ENCODE data around the gene NELFA. TPM values are rescaled to one million over a fixed set of nuclear protein-coding genes. Genes with fewer than 3 reads are reported as not detected.

Gene NELFA
- total and polyA plus RNA-seq, 7 experiments from 2014 or later = 29.2 to 50.1 (median 42.8) TPM

GRCh38 chr4:1993169-1993516, 15.6 kb downstream of the NELFA start:
- ATAC-seq (no peak), DNase-seq (no peak)
- H3K27ac Mint-ChIP-seq = no peak overlapping the region
- Histone ChIP-seq H3K4me1 (ENCODE audit: control insufficient read depth in 2 of 2, insufficient read depth in 2 of 2, low read length in 2 of 2) (no peaks in the 10 kb centered on the region), H3K4me3 (ENCODE audit: low read length) (no peak overlapping the region), H3K9me3 (ENCODE audit: control insufficient read depth in 2 of 3, low read length in 3 of 3) (peaks cover 0 to 15% (median 0%) of the 10 kb centered on the region in 3 experiments), H3K27me3 (ENCODE audit: control insufficient read depth in 2 of 2, insufficient read depth in 2 of 2, low read length in 2 of 2) (no peaks in the 10 kb centered on the region), H3K27ac (ENCODE audit: low read depth, low read length) (no peak overlapping the region), H3K36me3 (ENCODE audit: control insufficient read depth in 2 of 3, insufficient read depth in 3 of 3, low read length in 3 of 3) (peaks cover 0 to 60% (median 10%) of the 10 kb centered on the region in 3 experiments)
- CTCF ChIA-PET = no interaction called here
- H3K36me3 Mint-ChIP-seq = peaks cover 5 to 44% (median 32%) of the 10 kb centered on the region in 5 donors
- no peaks in the 10 kb centered on the region for H3K27me3 Mint-ChIP-seq
- intact Hi-C loops (cut with micrococcal nuclease) = no loop called here
- H3K4me3 Mint-ChIP-seq = no peak overlapping the region
- H3K9me3 Mint-ChIP-seq = peaks cover 4 to 28% (median 8%) of the 10 kb centered on the region in 11 donors
- POLR2A ChIA-PET = no interaction called here
- peaks cover 2 to 29% (median 19%) of the 10 kb centered on the region in 7 donors for H3K4me1 Mint-ChIP-seq

GRCh38 chr4:1992468-1993168, 16.2 kb downstream of the NELFA start:
- H3K36me3 ChIP-seq (ENCODE audit: control insufficient read depth in 2 of 3, insufficient read depth in 3 of 3, low read length in 3 of 3) = peaks cover 0 to 65% (median 10%) of the 10 kb centered on the region in 3 experiments
- peaks cover 2 to 25% (median 13%) of the 10 kb centered on the region in 7 donors for H3K4me1 Mint-ChIP-seq
- ChIA-PET POLR2A (no interaction called here), CTCF (no interaction called here)
- no peaks in the 10 kb centered on the region for H3K27me3 ChIP-seq (ENCODE audit: control insufficient read depth in 2 of 2, insufficient read depth in 2 of 2, low read length in 2 of 2)
- no peaks in the 10 kb centered on the region for H3K27me3 Mint-ChIP-seq
- intact Hi-C loops (cut with micrococcal nuclease) = no loop called here
- H3K9me3 Mint-ChIP-seq = peaks cover 0 to 22% (median 7%) of the 10 kb centered on the region in 11 donors
- H3K4me3 Mint-ChIP-seq = no peak overlapping the region
- ATAC-seq (no peak), DNase-seq (no peak)
- no peaks in the 10 kb centered on the region for H3K4me1 ChIP-seq (ENCODE audit: control insufficient read depth in 2 of 2, insufficient read depth in 2 of 2, low read length in 2 of 2)
- no peak overlapping the region for H3K4me3 ChIP-seq (ENCODE audit: low read length)
- H3K27ac Mint-ChIP-seq = no peak overlapping the region
- H3K27ac ChIP-seq (ENCODE audit: low read depth, low read length) = no peak overlapping the region
- peaks cover 0 to 39% (median 27%) of the 10 kb centered on the region in 5 donors for H3K36me3 Mint-ChIP-seq
- H3K9me3 ChIP-seq (ENCODE audit: control insufficient read depth in 2 of 3, low read length in 3 of 3) = peaks cover 0 to 11% (median 0%) of the 10 kb centered on the region in 3 experiments

DNA sequence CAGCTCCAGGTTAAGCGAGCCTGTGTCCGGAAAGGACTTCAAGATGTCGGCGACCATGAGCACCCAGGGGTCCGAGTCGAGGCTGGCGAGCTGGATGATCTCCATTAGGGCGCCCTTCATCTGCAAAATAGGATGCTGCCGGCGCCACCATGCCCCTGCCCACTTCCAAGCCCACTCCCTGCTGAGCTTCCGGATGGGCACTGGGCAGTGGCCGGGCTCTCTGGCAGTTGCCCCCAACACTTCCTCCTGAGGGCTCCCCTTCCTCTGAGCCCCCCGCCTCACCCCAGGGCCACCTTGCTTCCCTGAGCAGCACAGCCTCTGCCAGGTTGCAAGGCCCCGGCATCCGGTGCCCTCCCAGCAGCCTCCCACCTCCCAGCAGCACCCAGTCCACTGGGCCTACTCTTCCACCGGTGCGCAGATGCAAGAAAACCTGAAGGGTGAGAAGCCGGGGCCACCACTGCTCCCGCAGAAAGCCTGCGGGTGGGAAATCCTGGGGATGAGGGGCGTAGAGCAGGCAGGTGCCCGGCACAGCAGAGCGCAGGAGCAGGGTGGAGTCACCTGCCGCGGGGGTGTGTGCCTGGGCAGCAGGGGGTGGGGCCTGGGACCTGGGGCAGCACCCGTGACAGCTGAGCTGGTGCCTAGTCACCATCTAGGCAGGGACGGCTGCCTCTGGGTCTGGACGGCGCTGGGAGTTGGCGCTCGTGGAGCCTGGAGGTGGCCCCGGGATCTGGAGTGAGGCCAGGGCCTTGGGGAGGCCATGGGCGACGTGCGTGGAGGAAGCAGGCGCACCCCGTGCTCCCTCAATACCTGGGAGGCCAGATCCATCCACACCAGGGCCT, 17.0 kb downstream of the NELFA start:
- ATAC-seq (no peak), DNase-seq (no peak)
- Histone ChIP-seq H3K4me1 (ENCODE audit: control insufficient read depth in 2 of 2, insufficient read depth in 2 of 2, low read length in 2 of 2) (no peaks in the 10 kb centered on the region), H3K36me3 (ENCODE audit: control insufficient read depth in 2 of 3, insufficient read depth in 3 of 3, low read length in 3 of 3) (peaks cover 0 to 68% (median 13%) of the 10 kb centered on the region in 3 experiments), H3K9me3 (ENCODE audit: control insufficient read depth in 2 of 3, low read length in 3 of 3) (peaks cover 0 to 3% (median 0%) of the 10 kb centered on the region in 3 experiments), H3K4me3 (ENCODE audit: low read length) (no peak overlapping the region), H3K27me3 (ENCODE audit: control insufficient read depth in 2 of 2, insufficient read depth in 2 of 2, low read length in 2 of 2) (no peaks in the 10 kb centered on the region), H3K27ac (ENCODE audit: low read depth, low read length) (no peak overlapping the region)
- H3K4me3 Mint-ChIP-seq = no peak overlapping the region
- ChIA-PET POLR2A (interaction anchor here (0.6 kb wide), 1 partner anchor 429 kb away, joined by 3 read pairs; no protein-coding TSS in a partner anchor), CTCF (no interaction called here)
- intact Hi-C loops (cut with micrococcal nuclease) = no loop called here
- peaks cover 0 to 14% (median 2%) of the 10 kb centered on the region in 11 donors for H3K9me3 Mint-ChIP-seq
- H3K27ac Mint-ChIP-seq = no peak overlapping the region
- H3K36me3 Mint-ChIP-seq = peaks cover 0 to 31% (median 18%) of the 10 kb centered on the region in 5 donors
- no peaks in the 10 kb centered on the region for H3K27me3 Mint-ChIP-seq
- H3K4me1 Mint-ChIP-seq = peaks cover 2 to 20% (median 11%) of the 10 kb centered on the region in 7 donors

DNA sequence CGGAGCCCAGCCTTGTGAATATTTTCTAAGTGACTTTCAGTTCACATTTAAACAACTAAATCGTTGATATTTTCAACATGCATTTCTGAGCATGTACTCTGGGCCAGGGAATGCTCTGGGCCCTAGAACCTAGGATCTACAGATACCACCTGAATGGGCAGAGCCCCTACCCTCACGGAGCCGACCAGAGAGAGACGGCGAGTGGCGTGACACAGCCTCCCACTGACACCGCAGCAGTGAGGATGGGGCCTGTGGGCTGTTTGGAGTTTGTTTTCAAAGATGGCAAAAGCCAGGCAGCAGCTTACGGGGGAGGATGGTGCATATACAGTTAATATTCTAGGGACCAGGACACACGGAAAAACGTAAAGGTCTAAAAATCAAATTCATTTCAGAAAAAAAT, 17.7 kb downstream of the NELFA start:
- peaks cover 0 to 7% (median 0%) of the 10 kb centered on the region in 11 donors for H3K9me3 Mint-ChIP-seq
- no peak overlapping the region for H3K4me3 Mint-ChIP-seq
- H3K36me3 ChIP-seq (ENCODE audit: control insufficient read depth in 2 of 3, insufficient read depth in 3 of 3, low read length in 3 of 3) = peaks cover 0 to 68% (median 15%) of the 10 kb centered on the region in 3 experiments
- POLR2A ChIA-PET = interaction anchor here (0.6 kb wide), 1 partner anchor 430 kb away, joined by 3 read pairs; no protein-coding TSS in a partner anchor
- no peaks in the 10 kb centered on the region for H3K4me1 ChIP-seq (ENCODE audit: control insufficient read depth in 2 of 2, insufficient read depth in 2 of 2, low read length in 2 of 2)
- no peak overlapping the region for H3K27ac Mint-ChIP-seq
- H3K4me3 ChIP-seq (ENCODE audit: low read length) = no peak overlapping the region
- no peaks in the 10 kb centered on the region for H3K9me3 ChIP-seq (ENCODE audit: control insufficient read depth in 2 of 3, low read length in 3 of 3)
- H3K27me3 Mint-ChIP-seq = no peaks in the 10 kb centered on the region
- no peak overlapping the region for H3K27ac ChIP-seq (ENCODE audit: low read depth, low read length)
- CTCF ChIA-PET = no interaction called here
- ATAC-seq (no peak), DNase-seq (no peak)
- peaks cover 0 to 24% (median 11%) of the 10 kb centered on the region in 5 donors for H3K36me3 Mint-ChIP-seq
- H3K27me3 ChIP-seq (ENCODE audit: control insufficient read depth in 2 of 2, insufficient read depth in 2 of 2, low read length in 2 of 2) = no peaks in the 10 kb centered on the region
- H3K4me1 Mint-ChIP-seq = peaks cover 2 to 13% (median 5%) of the 10 kb centered on the region in 7 donors
- intact Hi-C loops (cut with micrococcal nuclease) = no loop called here

DNA sequence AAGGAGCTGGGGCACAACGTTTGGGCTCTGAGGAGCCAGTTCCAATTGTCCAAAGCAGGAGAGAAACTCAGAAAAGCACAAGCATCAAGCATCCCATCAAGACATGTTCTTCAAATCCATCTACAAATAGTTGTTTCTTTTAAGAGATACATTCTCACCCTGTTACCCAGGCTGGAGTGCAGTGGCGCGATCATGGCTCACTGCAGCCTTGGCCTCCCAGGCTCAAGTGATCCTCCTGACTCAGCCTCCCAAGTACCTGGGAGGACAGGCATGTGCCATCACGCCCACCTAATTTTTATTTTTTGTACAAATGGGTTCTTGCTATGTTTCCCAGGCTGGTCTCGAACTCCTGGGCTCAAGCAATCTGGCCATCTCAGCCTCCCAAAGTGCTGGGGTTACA, 18.1 kb downstream of the NELFA start:
- Histone ChIP-seq H3K9me3 (ENCODE audit: control insufficient read depth in 2 of 3, low read length in 3 of 3) (no peaks in the 10 kb centered on the region), H3K27ac (ENCODE audit: low read depth, low read length) (no peak overlapping the region), H3K36me3 (ENCODE audit: control insufficient read depth in 2 of 3, insufficient read depth in 3 of 3, low read length in 3 of 3) (peaks cover 0 to 70% (median 11%) of the 10 kb centered on the region in 3 experiments), H3K4me1 (ENCODE audit: control insufficient read depth in 2 of 2, insufficient read depth in 2 of 2, low read length in 2 of 2) (no peaks in the 10 kb centered on the region), H3K4me3 (ENCODE audit: low read length) (no peak overlapping the region), H3K27me3 (ENCODE audit: control insufficient read depth in 2 of 2, insufficient read depth in 2 of 2, low read length in 2 of 2) (no peaks in the 10 kb centered on the region)
- DNase-seq = no peak
- no peaks in the 10 kb centered on the region for H3K27me3 Mint-ChIP-seq
- peaks cover 0 to 9% (median 2%) of the 10 kb centered on the region in 7 donors for H3K4me1 Mint-ChIP-seq
- H3K27ac Mint-ChIP-seq = peak overlapping the region in 1 of 9 donors; percentile 58
- peaks cover 0 to 20% (median 7%) of the 10 kb centered on the region in 5 donors for H3K36me3 Mint-ChIP-seq
- ATAC-seq = no peak
- no peak overlapping the region for H3K4me3 Mint-ChIP-seq
- peaks cover 0 to 3% (median 0%) of the 10 kb centered on the region in 11 donors for H3K9me3 Mint-ChIP-seq
- intact Hi-C loops (cut with micrococcal nuclease) = no loop called here
- ChIA-PET POLR2A (no interaction called here), CTCF (no interaction called here)

GRCh38 chr4:1990348-1990645, 18.5 kb downstream of the NELFA start:
- Histone ChIP-seq H3K4me3 (ENCODE audit: low read length) (no peak overlapping the region), H3K36me3 (ENCODE audit: control insufficient read depth in 2 of 3, insufficient read depth in 3 of 3, low read length in 3 of 3) (peaks cover 0 to 74% (median 10%) of the 10 kb centered on the region in 3 experiments), H3K27ac (ENCODE audit: low read depth, low read length) (no peak overlapping the region), H3K27me3 (ENCODE audit: control insufficient read depth in 2 of 2, insufficient read depth in 2 of 2, low read length in 2 of 2) (no peaks in the 10 kb centered on the region), H3K9me3 (ENCODE audit: control insufficient read depth in 2 of 3, low read length in 3 of 3) (no peaks in the 10 kb centered on the region), H3K4me1 (ENCODE audit: control insufficient read depth in 2 of 2, insufficient read depth in 2 of 2, low read length in 2 of 2) (no peaks in the 10 kb centered on the region)
- H3K27ac Mint-ChIP-seq = peak overlapping the region in 3 of 9 donors; percentile 23 to 67 (median 58)
- H3K9me3 Mint-ChIP-seq = no peaks in the 10 kb centered on the region
- no peaks in the 10 kb centered on the region for H3K27me3 Mint-ChIP-seq
- ChIA-PET POLR2A (no interaction called here), CTCF (no interaction called here)
- H3K4me1 Mint-ChIP-seq = peaks cover 0 to 5% (median 2%) of the 10 kb centered on the region in 7 donors
- intact Hi-C loops (cut with micrococcal nuclease) = no loop called here
- H3K36me3 Mint-ChIP-seq = peaks cover 0 to 17% (median 3%) of the 10 kb centered on the region in 5 donors
- H3K4me3 Mint-ChIP-seq = no peak overlapping the region
- ATAC-seq = no peak
- DNase-seq = no peak

Measured in naive thymus-derived CD4-positive, alpha-beta T cell (primary cell).